Neural progenitor cell (in vitro differentiated cells): ENCODE results near the gene CYBB. TPM values are rescaled to one million over a fixed set of nuclear protein-coding genes. Genes with fewer than 3 reads are reported as not detected.

Experiments used
- DNase-seq: peaks from one replicate; pipeline ENCODE4 v3.0.0-alpha.2; 2016; ENCODE audit warnings: low spot score
- H2AFZ ChIP-seq: fragments of 200-600 bp; sonication (generic); replicated peaks from 2 replicates; pipeline ENCODE4 v1.6.1; 2016; ENCODE audit warnings: antibody characterized with exemption
- H3F3A ChIP-seq: fragments of 200-600 bp; sonication (generic); 2 replicates; pipeline ENCODE4 v1.6.1; 2016; ENCODE audit warnings: antibody characterized with exemption, low read depth
- H3K27ac ChIP-seq: fragments of 200-600 bp; sonication (generic); 2 replicates; pipeline ENCODE4 v1.5.1; 2016; ENCODE audit warnings: mild to moderate bottlenecking
- H3K27me3 ChIP-seq: fragments of 200-600 bp; sonication (generic); 2 replicates; pipeline ENCODE4 v1.6.1; 2016; ENCODE audit warnings: mild to moderate bottlenecking, moderate library complexity
- H3K36me3 ChIP-seq: fragments of 200-600 bp; sonication (generic); 2 replicates; pipeline ENCODE4 v1.5.1; 2016
- H3K4me1 ChIP-seq: fragments of 200-600 bp; sonication (generic); 2 replicates; pipeline ENCODE4 v1.6.1; 2016; ENCODE audit warnings: mixed run types
- H3K4me2 ChIP-seq: fragments of 200-600 bp; sonication (generic); 2 replicates; pipeline ENCODE4 v1.6.1; 2016
- H3K4me3 ChIP-seq: fragments of 200-600 bp; sonication (generic); 2 replicates; pipeline ENCODE4 v1.5.1; 2016
- H3K79me2 ChIP-seq: fragments of 200-600 bp; sonication (generic); 2 replicates; pipeline ENCODE4 v1.6.1; 2016; ENCODE audit warnings: low read depth
- H3K9ac ChIP-seq: fragments of 200-600 bp; sonication (generic); 2 replicates; pipeline ENCODE4 v1.6.1; 2016
- H3K9me3 ChIP-seq: fragments of 200-600 bp; sonication (generic); 2 replicates; pipeline ENCODE4 v1.5.1; 2016; ENCODE audit warnings: low read depth
- H4K20me1 ChIP-seq: fragments of 200-600 bp; sonication (generic); 2 replicates; pipeline ENCODE4 v1.6.1; 2016; ENCODE audit warnings: low read depth
- H3K27ac Mint-ChIP-seq: 3 replicates; pipeline ENCODE4 v1.8.0; 2021; ENCODE audit warnings: mixed read lengths
- H3K27me3 Mint-ChIP-seq: 2 replicates; pipeline ENCODE4 v1.8.0; 2022; ENCODE audit warnings: low read depth, mild to moderate bottlenecking, inconsistent platforms, moderate library complexity, mixed read lengths; ENCODE audit not compliant: insufficient read depth
- H3K36me3 Mint-ChIP-seq: 3 replicates; pipeline ENCODE4 v1.8.0; 2021; ENCODE audit warnings: mixed read lengths
- H3K4me1 Mint-ChIP-seq: 3 replicates; pipeline ENCODE4 v1.8.0; 2021; ENCODE audit warnings: mixed read lengths
- H3K4me3 Mint-ChIP-seq: 3 replicates; pipeline ENCODE4 v1.8.0; 2021; ENCODE audit warnings: mild to moderate bottlenecking, moderate library complexity, mixed read lengths
- H3K9me3 Mint-ChIP-seq: 3 replicates; pipeline ENCODE4 v1.8.0; 2020; ENCODE audit warnings: mixed read lengths
- EZH2 ChIP-seq: fragments of 200-600 bp; sonication (generic); IDR thresholded peaks from 2 replicates; pipeline ENCODE4 v1.6.1; 2017; ENCODE audit warnings: antibody characterized with exemption, mild to moderate bottlenecking, moderate library complexity
- EZH2phosphoT487 ChIP-seq: fragments of 200-600 bp; sonication (generic); IDR thresholded peaks from 2 replicates; pipeline ENCODE4 v1.6.1; 2017; ENCODE audit warnings: antibody characterized with exemption
- total RNA-seq: library from RNA; depleted of rRNA; stranded (reverse); fragments of >200 nt; gene quantifications from 2 replicates; pipeline ENCODE4 v1.2.3, GENCODE V29; 2015; ENCODE audit warnings: low replicate concordance
- TF ChIP-seq, protein P1 (sequence below): fragments of 200-600 bp; sonication (generic); IDR thresholded peaks from 2 replicates; pipeline ENCODE4 v1.5.1; 2017; ENCODE audit warnings: antibody characterized with exemption, mild to moderate bottlenecking

Gene CYBB
- total RNA-seq, 1 donor from 2014 or later, result not detected

DNA sequence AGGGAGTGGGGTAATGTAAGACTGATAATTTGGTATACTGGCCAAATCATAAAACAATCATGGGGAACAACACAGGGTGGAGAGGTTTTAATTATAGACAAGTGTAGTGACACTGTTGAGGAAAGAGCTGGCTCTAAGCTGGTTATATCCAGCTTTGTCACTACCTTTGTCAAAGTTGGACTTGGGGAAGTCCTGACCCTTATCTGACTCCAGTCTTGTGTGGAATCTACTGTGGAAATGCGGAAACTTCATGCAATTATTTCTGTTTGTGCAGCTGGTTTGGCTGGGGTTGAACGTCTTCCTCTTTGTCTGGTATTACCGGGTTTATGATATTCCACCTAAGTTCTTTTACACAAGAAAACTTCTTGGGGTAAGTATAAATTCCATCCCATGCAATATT is 2.0 kb downstream of the CYBB start:
- Mint-ChIP-seq H3K9me3 (no peaks in the 10 kb centered on the region), H3K4me3 (no peak overlapping the region), H3K27ac (no peak overlapping the region), H3K36me3 (no peaks in the 10 kb centered on the region), H3K4me1 (no peaks in the 10 kb centered on the region), H3K27me3 (no peaks in the 10 kb centered on the region)
- Histone ChIP-seq H3K4me3 (no peak overlapping the region), H4K20me1 (no peaks in the 10 kb centered on the region), H3K27ac (no peak overlapping the region), H2AFZ (no peak overlapping the region), H3K4me2 (no peak overlapping the region), H3K9me3 (no peaks in the 10 kb centered on the region), H3K79me2 (no peaks in the 10 kb centered on the region), H3K27me3 (no peaks in the 10 kb centered on the region), H3K4me1 (no peaks in the 10 kb centered on the region), H3K9ac (no peak overlapping the region), H3F3A (no peaks in the 10 kb centered on the region), H3K36me3 (no peaks in the 10 kb centered on the region)
- TF ChIP-seq EZH2 (no peak), EZH2phosphoT487 (no peak)
- TF ChIP-seq, protein P1, sequence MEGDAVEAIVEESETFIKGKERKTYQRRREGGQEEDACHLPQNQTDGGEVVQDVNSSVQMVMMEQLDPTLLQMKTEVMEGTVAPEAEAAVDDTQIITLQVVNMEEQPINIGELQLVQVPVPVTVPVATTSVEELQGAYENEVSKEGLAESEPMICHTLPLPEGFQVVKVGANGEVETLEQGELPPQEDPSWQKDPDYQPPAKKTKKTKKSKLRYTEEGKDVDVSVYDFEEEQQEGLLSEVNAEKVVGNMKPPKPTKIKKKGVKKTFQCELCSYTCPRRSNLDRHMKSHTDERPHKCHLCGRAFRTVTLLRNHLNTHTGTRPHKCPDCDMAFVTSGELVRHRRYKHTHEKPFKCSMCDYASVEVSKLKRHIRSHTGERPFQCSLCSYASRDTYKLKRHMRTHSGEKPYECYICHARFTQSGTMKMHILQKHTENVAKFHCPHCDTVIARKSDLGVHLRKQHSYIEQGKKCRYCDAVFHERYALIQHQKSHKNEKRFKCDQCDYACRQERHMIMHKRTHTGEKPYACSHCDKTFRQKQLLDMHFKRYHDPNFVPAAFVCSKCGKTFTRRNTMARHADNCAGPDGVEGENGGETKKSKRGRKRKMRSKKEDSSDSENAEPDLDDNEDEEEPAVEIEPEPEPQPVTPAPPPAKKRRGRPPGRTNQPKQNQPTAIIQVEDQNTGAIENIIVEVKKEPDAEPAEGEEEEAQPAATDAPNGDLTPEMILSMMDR, result no peak
- no peak for DNase-seq

DNA sequence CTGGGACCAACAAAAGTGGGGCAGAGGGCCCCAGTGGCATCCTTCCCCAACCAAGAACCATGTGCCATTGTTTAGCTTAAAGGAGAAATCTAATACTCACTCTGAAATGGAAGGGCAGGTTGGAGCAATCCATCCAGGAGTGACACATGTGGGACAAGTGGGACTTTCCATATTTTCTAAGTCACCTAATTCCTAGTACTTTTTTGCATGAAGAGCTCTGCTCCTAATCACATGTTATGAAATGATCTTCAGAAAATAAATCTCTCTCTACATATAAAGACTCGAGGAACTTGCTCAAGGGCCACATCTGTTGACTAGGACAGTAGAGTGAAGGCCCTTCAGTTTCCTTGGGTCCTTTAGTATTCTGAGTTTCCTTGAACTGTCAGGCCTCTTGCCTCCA is 2.5 kb downstream of the CYBB start:
- H3K27me3 Mint-ChIP-seq, result no peaks in the 10 kb centered on the region
- TF ChIP-seq, protein P1, result no peak
- TF ChIP-seq EZH2, result no peak
- TF ChIP-seq EZH2phosphoT487, result no peak
- no peak for DNase-seq
- H3K79me2 ChIP-seq, result no peaks in the 10 kb centered on the region
- no peaks in the 10 kb centered on the region for H4K20me1 ChIP-seq
- no peak overlapping the region for H3K4me2 ChIP-seq
- H3F3A ChIP-seq, result no peaks in the 10 kb centered on the region
- H3K4me1 Mint-ChIP-seq, result no peaks in the 10 kb centered on the region
- no peak overlapping the region for H2AFZ ChIP-seq
- no peak overlapping the region for H3K27ac Mint-ChIP-seq
- no peaks in the 10 kb centered on the region for H3K9me3 Mint-ChIP-seq
- H3K4me3 Mint-ChIP-seq, result no peak overlapping the region
- H3K27ac ChIP-seq, result no peak overlapping the region
- no peaks in the 10 kb centered on the region for H3K4me1 ChIP-seq
- no peaks in the 10 kb centered on the region for H3K36me3 ChIP-seq
- no peak overlapping the region for H3K4me3 ChIP-seq
- no peaks in the 10 kb centered on the region for H3K9me3 ChIP-seq
- no peaks in the 10 kb centered on the region for H3K36me3 Mint-ChIP-seq
- no peak overlapping the region for H3K9ac ChIP-seq
- no peaks in the 10 kb centered on the region for H3K27me3 ChIP-seq

DNA sequence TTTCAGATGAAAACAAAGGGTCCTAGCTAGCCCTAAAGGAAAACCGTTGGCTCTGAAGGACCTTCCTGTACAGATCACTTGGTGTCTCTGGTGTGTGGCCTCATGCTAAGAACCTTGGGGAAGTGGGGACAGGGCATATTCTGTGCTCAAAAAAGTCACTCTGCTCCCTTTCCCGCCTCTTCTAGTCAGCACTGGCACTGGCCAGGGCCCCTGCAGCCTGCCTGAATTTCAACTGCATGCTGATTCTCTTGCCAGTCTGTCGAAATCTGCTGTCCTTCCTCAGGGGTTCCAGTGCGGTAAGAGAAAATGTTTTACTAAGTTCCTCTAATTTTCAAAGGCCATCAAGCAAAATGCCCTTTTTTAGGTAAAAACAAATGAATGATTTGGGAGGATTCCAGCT is 3.4 kb downstream of the CYBB start:
- no peak for TF ChIP-seq EZH2
- TF ChIP-seq, protein P1, result no peak
- TF ChIP-seq EZH2phosphoT487, result no peak
- Histone ChIP-seq H3K27me3 (no peaks in the 10 kb centered on the region), H3K79me2 (no peaks in the 10 kb centered on the region), H3F3A (no peaks in the 10 kb centered on the region), H3K4me2 (no peak overlapping the region), H3K36me3 (no peaks in the 10 kb centered on the region), H3K4me1 (no peaks in the 10 kb centered on the region), H3K27ac (no peak overlapping the region), H3K9ac (no peak overlapping the region), H2AFZ (no peak overlapping the region), H3K9me3 (no peaks in the 10 kb centered on the region), H4K20me1 (no peaks in the 10 kb centered on the region), H3K4me3 (no peak overlapping the region)
- H3K27ac Mint-ChIP-seq, result no peak overlapping the region
- no peaks in the 10 kb centered on the region for H3K4me1 Mint-ChIP-seq
- no peak overlapping the region for H3K4me3 Mint-ChIP-seq
- no peaks in the 10 kb centered on the region for H3K36me3 Mint-ChIP-seq
- H3K27me3 Mint-ChIP-seq, result no peaks in the 10 kb centered on the region
- DNase-seq, result no peak
- H3K9me3 Mint-ChIP-seq, result no peaks in the 10 kb centered on the region
